Measurements from ENCODE around the gene TCF7L1. TPM values are rescaled to one million over a fixed set of nuclear protein-coding genes. Genes with fewer than 3 reads are reported as not detected.
A peak's percentile ranks its signal among the peaks of the same experiment; 100 is the strongest.

Gene TCF7L1
- total RNA-seq, 1 experiment from 2014 or later = 30.4 TPM

DNA sequence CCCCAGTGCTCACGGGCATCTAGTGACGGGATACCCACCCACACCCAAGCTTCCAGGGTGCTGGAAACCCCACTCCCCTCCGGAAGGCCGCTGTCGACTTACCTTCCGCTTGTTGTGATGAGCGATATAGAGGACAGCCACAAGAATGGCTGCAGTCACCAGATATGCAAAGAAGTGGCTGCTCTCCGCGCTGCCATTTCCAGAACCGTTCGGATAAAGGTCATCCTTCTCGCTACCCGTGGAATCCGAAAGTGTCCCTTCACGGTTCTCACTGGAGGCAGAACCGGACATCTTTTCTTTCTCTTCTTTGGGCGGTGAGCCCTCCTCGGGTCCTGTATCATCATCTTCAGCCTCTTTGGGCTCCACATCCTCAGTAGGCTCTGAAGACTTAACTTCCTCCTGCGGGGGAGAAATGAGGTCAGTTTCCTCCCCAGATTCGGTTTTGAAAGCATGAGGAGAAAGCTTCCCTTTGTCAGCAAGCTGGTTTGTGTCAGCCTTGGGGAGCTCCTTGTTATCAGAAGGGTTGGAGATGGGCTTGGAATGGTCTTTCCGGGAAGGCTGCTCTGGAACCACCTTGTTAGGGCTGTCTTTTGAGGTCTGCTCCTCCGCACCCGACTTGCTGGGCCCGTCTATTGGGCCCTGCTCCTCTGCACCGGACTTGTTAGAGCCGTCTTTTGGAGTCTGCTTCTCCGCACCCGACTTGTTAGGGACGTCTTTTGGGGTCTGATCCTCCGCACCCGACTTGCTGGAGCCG is 193.4 kb downstream of the TCF7L1 start:
- Histone ChIP-seq H3K27me3 (ENCODE audit: control insufficient read depth, insufficient read depth, low read length) (no peaks in the 10 kb centered on the region), H3K4me3 (ENCODE audit: low read depth in 2 of 2, low read length in 2 of 2) (peak overlapping the region; percentile 83 to 88), H3K27ac (ENCODE audit: low read length) (peak overlapping the region; percentile 93), H3K9me3 (ENCODE audit: control insufficient read depth, insufficient read depth, low read depth, low read length) (no peaks in the 10 kb centered on the region), H3K36me3 (ENCODE audit: control insufficient read depth, insufficient read depth, low read length) (peaks cover 11% of the 10 kb centered on the region), H3K4me1 (ENCODE audit: control insufficient read depth, insufficient read depth, low read length) (peaks cover 12% of the 10 kb centered on the region)
- peak; percentile 1; the same call in 1 of the 2 replicates for TF ChIP-seq SIN3A (IDR thresholded peaks at IDR 0.05; ENCODE audit: borderline replicate concordance, insufficient read depth, low read depth, low read length)
- TF ChIP-seq, protein P1, sequence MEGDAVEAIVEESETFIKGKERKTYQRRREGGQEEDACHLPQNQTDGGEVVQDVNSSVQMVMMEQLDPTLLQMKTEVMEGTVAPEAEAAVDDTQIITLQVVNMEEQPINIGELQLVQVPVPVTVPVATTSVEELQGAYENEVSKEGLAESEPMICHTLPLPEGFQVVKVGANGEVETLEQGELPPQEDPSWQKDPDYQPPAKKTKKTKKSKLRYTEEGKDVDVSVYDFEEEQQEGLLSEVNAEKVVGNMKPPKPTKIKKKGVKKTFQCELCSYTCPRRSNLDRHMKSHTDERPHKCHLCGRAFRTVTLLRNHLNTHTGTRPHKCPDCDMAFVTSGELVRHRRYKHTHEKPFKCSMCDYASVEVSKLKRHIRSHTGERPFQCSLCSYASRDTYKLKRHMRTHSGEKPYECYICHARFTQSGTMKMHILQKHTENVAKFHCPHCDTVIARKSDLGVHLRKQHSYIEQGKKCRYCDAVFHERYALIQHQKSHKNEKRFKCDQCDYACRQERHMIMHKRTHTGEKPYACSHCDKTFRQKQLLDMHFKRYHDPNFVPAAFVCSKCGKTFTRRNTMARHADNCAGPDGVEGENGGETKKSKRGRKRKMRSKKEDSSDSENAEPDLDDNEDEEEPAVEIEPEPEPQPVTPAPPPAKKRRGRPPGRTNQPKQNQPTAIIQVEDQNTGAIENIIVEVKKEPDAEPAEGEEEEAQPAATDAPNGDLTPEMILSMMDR (IDR thresholded peaks at IDR 0.05) = no peak
- BruUV-seq (replicated peaks) = no TSS peak
- DNase-seq (ENCODE audit: low read depth, low spot score) (no peak), ATAC-seq (no peak)
- in situ Hi-C loops (cut with HindIII; ENCODE audit: low pct_unique_long_range_greater_than_20kb, low sequenced_read_pairs) = no loop called here
- CTCF ChIA-PET = interaction anchor here (0.6 kb wide), 1 partner anchor 237 kb away, joined by 3 read pairs; no protein-coding TSS in a partner anchor
- POLR2A ChIA-PET = interaction anchor here (0.6 kb wide), 1 partner anchor 14 kb away, joined by 3 read pairs; no protein-coding TSS in a partner anchor
- intact Hi-C loops (cut with micrococcal nuclease; ENCODE audit: unreplicated experiment) = no loop called here

DNA sequence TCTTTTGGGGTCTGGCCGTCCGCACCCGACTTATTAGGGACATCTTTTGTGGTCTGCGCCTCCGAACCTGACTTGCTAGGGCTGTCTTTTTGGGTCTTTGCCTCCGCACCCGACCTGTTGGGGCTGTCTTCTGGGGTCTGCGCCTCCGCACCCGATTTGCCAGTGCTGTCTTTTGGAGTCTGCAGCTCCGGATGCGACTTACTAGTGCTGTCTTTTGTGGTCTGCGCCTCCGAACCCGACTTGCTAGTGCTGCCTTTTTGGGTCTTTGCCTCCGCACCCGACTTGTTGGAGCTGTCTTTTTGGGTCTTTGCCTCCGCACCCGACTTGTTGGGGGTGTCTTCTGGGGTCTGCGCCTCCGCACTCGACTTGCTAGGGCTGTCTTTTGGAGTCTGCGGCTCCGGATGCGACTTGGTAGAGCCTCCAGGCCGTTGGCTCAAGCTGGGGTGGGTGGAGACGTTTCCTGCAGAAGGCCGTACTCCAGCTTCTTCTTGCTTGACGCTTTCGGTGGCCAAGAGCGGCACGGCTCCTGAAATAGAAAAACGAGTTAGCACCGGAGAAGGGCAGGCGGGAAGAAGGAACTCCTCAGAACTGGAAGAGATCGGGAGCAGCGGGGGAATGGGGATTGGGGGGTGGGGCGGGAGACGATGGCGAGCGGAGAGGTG is 194.1 kb downstream of the TCF7L1 start:
- Histone ChIP-seq H3K27me3 (ENCODE audit: control insufficient read depth, insufficient read depth, low read length) (no peaks in the 10 kb centered on the region), H3K4me3 (ENCODE audit: low read depth in 2 of 2, low read length in 2 of 2) (peak overlapping the region; percentile 83 to 88), H3K9me3 (ENCODE audit: control insufficient read depth, insufficient read depth, low read depth, low read length) (no peaks in the 10 kb centered on the region), H3K4me1 (ENCODE audit: control insufficient read depth, insufficient read depth, low read length) (peaks cover 12% of the 10 kb centered on the region), H3K27ac (ENCODE audit: low read length) (peak overlapping the region; percentile 93), H3K36me3 (ENCODE audit: control insufficient read depth, insufficient read depth, low read length) (peaks cover 8% of the 10 kb centered on the region)
- DNase-seq (ENCODE audit: low read depth, low spot score) = no peak
- peak; percentile 40 for ATAC-seq
- TF ChIP-seq, protein P2, sequence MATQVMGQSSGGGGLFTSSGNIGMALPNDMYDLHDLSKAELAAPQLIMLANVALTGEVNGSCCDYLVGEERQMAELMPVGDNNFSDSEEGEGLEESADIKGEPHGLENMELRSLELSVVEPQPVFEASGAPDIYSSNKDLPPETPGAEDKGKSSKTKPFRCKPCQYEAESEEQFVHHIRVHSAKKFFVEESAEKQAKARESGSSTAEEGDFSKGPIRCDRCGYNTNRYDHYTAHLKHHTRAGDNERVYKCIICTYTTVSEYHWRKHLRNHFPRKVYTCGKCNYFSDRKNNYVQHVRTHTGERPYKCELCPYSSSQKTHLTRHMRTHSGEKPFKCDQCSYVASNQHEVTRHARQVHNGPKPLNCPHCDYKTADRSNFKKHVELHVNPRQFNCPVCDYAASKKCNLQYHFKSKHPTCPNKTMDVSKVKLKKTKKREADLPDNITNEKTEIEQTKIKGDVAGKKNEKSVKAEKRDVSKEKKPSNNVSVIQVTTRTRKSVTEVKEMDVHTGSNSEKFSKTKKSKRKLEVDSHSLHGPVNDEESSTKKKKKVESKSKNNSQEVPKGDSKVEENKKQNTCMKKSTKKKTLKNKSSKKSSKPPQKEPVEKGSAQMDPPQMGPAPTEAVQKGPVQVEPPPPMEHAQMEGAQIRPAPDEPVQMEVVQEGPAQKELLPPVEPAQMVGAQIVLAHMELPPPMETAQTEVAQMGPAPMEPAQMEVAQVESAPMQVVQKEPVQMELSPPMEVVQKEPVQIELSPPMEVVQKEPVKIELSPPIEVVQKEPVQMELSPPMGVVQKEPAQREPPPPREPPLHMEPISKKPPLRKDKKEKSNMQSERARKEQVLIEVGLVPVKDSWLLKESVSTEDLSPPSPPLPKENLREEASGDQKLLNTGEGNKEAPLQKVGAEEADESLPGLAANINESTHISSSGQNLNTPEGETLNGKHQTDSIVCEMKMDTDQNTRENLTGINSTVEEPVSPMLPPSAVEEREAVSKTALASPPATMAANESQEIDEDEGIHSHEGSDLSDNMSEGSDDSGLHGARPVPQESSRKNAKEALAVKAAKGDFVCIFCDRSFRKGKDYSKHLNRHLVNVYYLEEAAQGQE (IDR thresholded peaks at IDR 0.05; ENCODE audit: insufficient read depth in 1 of 2, low read depth in 2 of 2, low read length in 1 of 2) = no peak
- no peak for TF ChIP-seq SIN3A (IDR thresholded peaks at IDR 0.05; ENCODE audit: borderline replicate concordance, insufficient read depth, low read depth, low read length)
- no peak for TF ChIP-seq POLR2AphosphoS5 (IDR thresholded peaks at IDR 0.05; ENCODE audit: low read depth, low read length)
- no peak for TF ChIP-seq TCF7L2 (IDR thresholded peaks at IDR 0.05; ENCODE audit: low read depth, low read length)
- TF ChIP-seq, protein P1 (IDR thresholded peaks at IDR 0.05) = no peak
- intact Hi-C loops (cut with micrococcal nuclease; ENCODE audit: unreplicated experiment) = no loop called here
- POLR2A ChIA-PET = interaction anchor here (0.6 kb wide), 3 partner anchors 14 to 278 kb away, joined by 3 to 10 read pairs (median 4); no protein-coding TSS in a partner anchor
- in situ Hi-C loops (cut with HindIII; ENCODE audit: low pct_unique_long_range_greater_than_20kb, low sequenced_read_pairs) = no loop called here
- CTCF ChIA-PET = interaction anchor here (0.6 kb wide), 2 partner anchors 237 to 376 kb away, joined by 3 read pairs; no protein-coding TSS in a partner anchor
- BruUV-seq (replicated peaks) = TSS peak; percentile 91

Measured in Panc1 (cell line).